ENCODE data around the gene PHF21B. TPM values are rescaled to one million over a fixed set of nuclear protein-coding genes. Genes with fewer than 3 reads are reported as not detected.

PHF21B gene
- total and polyA plus RNA-seq, 2 of the 8 experiments (the other 6 are each of a cell fraction or from before 2014, with no cell fraction given) = 19.3 to 68.1 TPM

- Histone ChIP-seq H3K4me1 (replicated peaks in 1 of 4; ENCODE audit: control insufficient read depth in 3 of 4, insufficient read depth in 4 of 4, low read length in 3 of 4) (no peaks in the 10 kb centered on the region; a peak in 1 of 7 replicates), H3K56ac (replicated peaks; ENCODE audit: insufficient read length, low read depth, low read length) (no peak overlapping the region), H3K79me1 (ENCODE audit: low read depth, low read length) (peaks cover 14% of the 10 kb centered on the region), H3K14ac (ENCODE audit: insufficient read length) (no peak overlapping the region), H3K27ac (ENCODE audit: low read depth, low read length) (no peak overlapping the region), H2BK12ac (ENCODE audit: low read depth, low read length) (no peak overlapping the region), H2BK15ac (ENCODE audit: low read length) (no peak overlapping the region), H4K8ac (ENCODE audit: extremely low read depth, insufficient read depth, low read length) (no peak overlapping the region; the same call in 1 of the 2 replicates), H2AK5ac (ENCODE audit: low read depth, low read length) (no peak overlapping the region), H2BK120ac (replicated peaks; ENCODE audit: low read depth, low read length) (no peak overlapping the region), H2BK5ac (ENCODE audit: low read depth, low read length) (no peak overlapping the region), H4K5ac (ENCODE audit: insufficient read length, low read depth, low read length) (no peak overlapping the region), H2AFZ (ENCODE audit: low read length) (no peak overlapping the region), H4K20me1 (replicated peaks in 1 of 2; ENCODE audit: control insufficient read depth in 1 of 2, insufficient read depth in 2 of 2, low read length in 2 of 2) (peaks cover 15 to 34% of the 10 kb centered on the region in 2 experiments), H3K4ac (replicated peaks; ENCODE audit: insufficient read length, low read depth, low read length) (no peak overlapping the region), H3K23me2 (ENCODE audit: low read depth, low read length) (no peaks in the 10 kb centered on the region), H3K18ac (ENCODE audit: extremely low read depth, low read length) (no peak overlapping the region), H3K4me2 (ENCODE audit: insufficient read depth in 1 of 2, low read depth in 2 of 2, low read length in 2 of 2) (no peak overlapping the region), H3K36me3 (ENCODE audit: control insufficient read depth in 2 of 4, insufficient read depth in 4 of 4, low read length in 3 of 4) (peaks cover 0 to 3% (median 0%) of the 10 kb centered on the region in 4 experiments; a peak in 2 of 8 replicates), H3K9ac (replicated peaks in 1 of 4; ENCODE audit: extremely low read depth in 1 of 4, low read depth in 3 of 4, low read length in 3 of 4) (no peak overlapping the region), H4K91ac (replicated peaks; ENCODE audit: insufficient read length, low read length) (no peak overlapping the region), H3K79me2 (ENCODE audit: control insufficient read depth in 1 of 2, insufficient read depth in 2 of 2, low read length in 2 of 2) (no peaks in the 10 kb centered on the region; a peak in 1 of 4 replicates), H2BK20ac (ENCODE audit: low read length) (no peak overlapping the region), H3K23ac (ENCODE audit: insufficient read length) (no peak overlapping the region), H3K4me3 (ENCODE audit: extremely low read depth in 1 of 4, insufficient read depth in 2 of 4, low read depth in 3 of 4, low read length in 4 of 4) (no peak overlapping the region), H3K9me3 (ENCODE audit: insufficient read depth in 2 of 2, low read depth in 1 of 2, low read length in 1 of 2) (no peaks in the 10 kb centered on the region), H3K27me3 (replicated peaks in 1 of 4; ENCODE audit: control insufficient read depth in 3 of 4, extremely low read depth in 1 of 4, insufficient read depth in 3 of 4, low read length in 3 of 4) (no peaks in the 10 kb centered on the region)
- POLR2A ChIA-PET (ENCODE audit: partially characterized antibody) = interaction anchor here (0.6 kb wide), 1 partner anchor 9 kb away, joined by 3 read pairs; no protein-coding TSS in a partner anchor
- WGBS, 2 experiments (ENCODE audit: extremely low coverage in 1 of 2, insufficient coverage in 1 of 2, insufficient read length in 1 of 2, insufficient replicate concordance in 2 of 2, low coverage in 1 of 2, low lambda C conversion rate in 2 of 2, missing lambda C conversion rate in 1 of 2) = 92% methylated on average over 8 of the region's 8 CpGs; no CpG with 5 or more reads in 1 of the 2 experiments
- CTCF ChIA-PET (ENCODE audit: partially characterized antibody) = interaction anchor here (0.9 to 1.4 kb wide), 3 partner anchors 18 to 165 kb away, joined by 3 to 4 read pairs (median 3); no protein-coding TSS in a partner anchor
- no peak for DNase-seq (ENCODE audit: low read depth in 1 of 2, low spot score in 2 of 2)
- FAIRE-seq = no peak
- TF ChIP-seq KDM4A (IDR thresholded peaks at IDR 0.05; ENCODE audit: low read depth, low read length, severe bottlenecking) (no peak), POLR2AphosphoS5 (IDR thresholded peaks at IDR 0.05; ENCODE audit: low read depth, low read length) (no peak), NANOG (IDR thresholded peaks at IDR 0.05; ENCODE audit: insufficient read depth, low read depth, low read length, poor library complexity, severe bottlenecking) (no peak), EGR1 (IDR thresholded peaks at IDR 0.05; ENCODE audit: borderline replicate concordance, low read depth, low read length) (no peak), RNF2 (IDR thresholded peaks at IDR 0.05; ENCODE audit: borderline replicate concordance, low read depth, low read length, missing control alignments, poor library complexity, severe bottlenecking) (no peak), GABPA (IDR thresholded peaks at IDR 0.05; ENCODE audit: borderline replicate concordance, insufficient read depth, low read length) (no peak), CBX5 (IDR thresholded peaks at IDR 0.05; ENCODE audit: low read depth, low read length) (no peak), SAP30 (IDR thresholded peaks at IDR 0.05; ENCODE audit: insufficient read depth, insufficient replicate concordance, low read length) (no peak), BRCA1 (IDR thresholded peaks at IDR 0.05; ENCODE audit: low read depth, low read length) (no peak), USF2 (IDR thresholded peaks at IDR 0.05; ENCODE audit: low read length) (no peak)
Measured at GRCh38 chr22:44930711-44931035, 79.1 kb downstream of the PHF21B start.

Data from H1 (cell line).